ENCODE measurements around the gene AGAP2. TPM values are rescaled to one million over a fixed set of nuclear protein-coding genes. Genes with fewer than 3 reads are reported as not detected.
A peak's percentile ranks its signal among the peaks of the same experiment; 100 is the strongest.

AGAP2 gene
- total RNA-seq, 2 donors from 2014 or later = 0.75 to 4.8 TPM

DNA sequence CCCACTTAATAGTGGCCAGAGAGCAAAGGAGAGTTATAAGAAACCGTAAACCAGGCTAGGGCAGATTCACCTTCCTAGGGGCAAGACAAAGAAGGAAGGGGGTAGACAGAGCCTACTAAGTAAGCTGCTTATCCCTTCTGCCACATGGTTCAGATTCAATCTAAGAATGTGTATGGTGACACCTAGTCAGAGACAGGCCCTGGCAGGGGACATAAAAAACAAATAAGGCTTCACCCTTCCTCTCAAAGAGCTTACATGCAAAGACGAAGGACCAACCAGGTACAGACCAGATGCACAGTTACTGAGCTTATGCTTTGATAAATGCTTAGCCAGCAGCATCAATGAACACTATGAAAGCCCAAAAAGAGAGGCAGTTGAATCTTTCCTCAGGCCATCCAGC lies 23.9 kb upstream of the AGAP2 start:
- no peak overlapping the region for H3K4me3 ChIP-seq
- H3K4me1 ChIP-seq = peaks cover 0 to 30% of the 10 kb centered on the region in 2 donors
- peaks cover 0 to 16% of the 10 kb centered on the region in 2 donors for H3K27me3 ChIP-seq
- DNase-seq (ENCODE audit: low spot score) = no peak
- H3K27ac ChIP-seq = no peak overlapping the region
- TF ChIP-seq, protein P1, sequence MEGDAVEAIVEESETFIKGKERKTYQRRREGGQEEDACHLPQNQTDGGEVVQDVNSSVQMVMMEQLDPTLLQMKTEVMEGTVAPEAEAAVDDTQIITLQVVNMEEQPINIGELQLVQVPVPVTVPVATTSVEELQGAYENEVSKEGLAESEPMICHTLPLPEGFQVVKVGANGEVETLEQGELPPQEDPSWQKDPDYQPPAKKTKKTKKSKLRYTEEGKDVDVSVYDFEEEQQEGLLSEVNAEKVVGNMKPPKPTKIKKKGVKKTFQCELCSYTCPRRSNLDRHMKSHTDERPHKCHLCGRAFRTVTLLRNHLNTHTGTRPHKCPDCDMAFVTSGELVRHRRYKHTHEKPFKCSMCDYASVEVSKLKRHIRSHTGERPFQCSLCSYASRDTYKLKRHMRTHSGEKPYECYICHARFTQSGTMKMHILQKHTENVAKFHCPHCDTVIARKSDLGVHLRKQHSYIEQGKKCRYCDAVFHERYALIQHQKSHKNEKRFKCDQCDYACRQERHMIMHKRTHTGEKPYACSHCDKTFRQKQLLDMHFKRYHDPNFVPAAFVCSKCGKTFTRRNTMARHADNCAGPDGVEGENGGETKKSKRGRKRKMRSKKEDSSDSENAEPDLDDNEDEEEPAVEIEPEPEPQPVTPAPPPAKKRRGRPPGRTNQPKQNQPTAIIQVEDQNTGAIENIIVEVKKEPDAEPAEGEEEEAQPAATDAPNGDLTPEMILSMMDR (IDR thresholded peaks at IDR 0.05) = no peak
- H3K36me3 ChIP-seq = peaks cover 13% of the 10 kb centered on the region
- no peaks in the 10 kb centered on the region for H3K9me3 ChIP-seq

DNA sequence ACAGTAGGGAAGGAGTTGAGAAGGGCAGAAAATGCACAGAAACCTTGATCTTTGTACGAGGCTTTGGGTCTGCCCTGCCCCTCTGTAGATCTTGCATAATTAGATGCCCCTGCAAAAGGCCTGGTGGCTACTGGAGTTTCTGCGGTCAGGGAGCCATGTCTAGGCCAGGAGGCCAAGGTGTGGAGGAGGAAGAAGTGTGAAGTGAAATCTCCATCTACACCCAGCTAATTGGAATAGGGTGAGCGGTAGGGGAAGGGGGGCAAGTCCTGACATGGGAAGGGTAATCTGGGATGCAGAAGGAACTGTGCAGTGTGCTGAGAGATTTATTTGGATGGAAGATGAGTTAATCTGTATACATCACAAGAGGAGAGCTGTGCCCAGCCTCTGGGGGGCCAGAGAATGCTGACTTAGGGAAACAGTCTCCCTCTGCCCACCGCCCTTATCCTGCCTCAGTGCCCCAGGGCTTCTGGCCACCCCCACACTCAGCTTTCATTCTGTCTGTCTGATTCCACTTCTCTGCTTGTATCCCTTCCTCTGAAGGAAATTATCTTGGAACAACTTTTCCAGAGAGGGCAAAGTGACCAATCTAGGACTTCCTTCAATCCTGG lies 23.0 kb upstream of the AGAP2 start:
- no peak overlapping the region for H3K4me3 ChIP-seq
- peaks cover 0 to 16% of the 10 kb centered on the region in 2 donors for H3K27me3 ChIP-seq
- peaks cover 0 to 26% of the 10 kb centered on the region in 2 donors for H3K4me1 ChIP-seq
- no peaks in the 10 kb centered on the region for H3K9me3 ChIP-seq
- TF ChIP-seq, protein P1 (IDR thresholded peaks at IDR 0.05) = no peak
- peaks cover 13% of the 10 kb centered on the region for H3K36me3 ChIP-seq
- H3K27ac ChIP-seq = no peak overlapping the region
- DNase-seq (ENCODE audit: low spot score) = no peak

DNA sequence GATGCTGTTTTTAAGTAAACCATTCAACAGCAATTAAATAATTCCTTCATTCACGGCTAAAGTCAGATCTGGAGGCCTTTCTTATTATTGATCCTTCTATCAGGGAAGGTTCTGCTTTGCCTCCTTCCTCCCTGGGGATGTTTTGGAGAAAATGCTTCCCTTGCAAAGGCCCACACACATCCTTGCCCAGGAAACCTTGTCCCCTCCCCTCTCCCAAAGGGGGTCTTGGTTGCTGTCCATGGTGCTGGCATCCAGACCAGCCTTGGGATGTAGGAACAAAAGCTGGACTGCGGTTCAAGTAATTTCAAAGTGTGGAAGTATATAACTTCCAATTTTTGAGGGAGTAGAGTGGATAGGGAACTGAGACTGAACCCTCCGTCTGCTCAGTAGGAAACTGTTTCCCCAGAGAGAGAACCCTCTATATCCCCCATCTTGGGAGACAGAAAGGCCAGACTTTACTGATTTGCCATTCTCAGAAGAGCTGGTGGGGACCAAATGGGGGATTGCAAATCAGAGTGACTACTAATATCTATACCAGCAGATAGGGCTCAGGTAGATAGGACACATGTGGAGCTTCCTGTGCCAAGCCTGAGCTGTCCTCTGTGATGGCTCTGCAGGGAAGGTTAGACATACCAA lies 21.9 kb upstream of the AGAP2 start:
- H3K4me3 ChIP-seq = no peak overlapping the region
- TF ChIP-seq, protein P1 (IDR thresholded peaks at IDR 0.05) = no peak
- H3K27me3 ChIP-seq = peaks cover 0 to 9% of the 10 kb centered on the region in 2 donors
- H3K27ac ChIP-seq = no peak overlapping the region
- no peaks in the 10 kb centered on the region for H3K9me3 ChIP-seq
- peaks cover 0 to 23% of the 10 kb centered on the region in 2 donors for H3K4me1 ChIP-seq
- H3K36me3 ChIP-seq = peaks cover 13% of the 10 kb centered on the region
- DNase-seq (ENCODE audit: low spot score) = no peak

DNA sequence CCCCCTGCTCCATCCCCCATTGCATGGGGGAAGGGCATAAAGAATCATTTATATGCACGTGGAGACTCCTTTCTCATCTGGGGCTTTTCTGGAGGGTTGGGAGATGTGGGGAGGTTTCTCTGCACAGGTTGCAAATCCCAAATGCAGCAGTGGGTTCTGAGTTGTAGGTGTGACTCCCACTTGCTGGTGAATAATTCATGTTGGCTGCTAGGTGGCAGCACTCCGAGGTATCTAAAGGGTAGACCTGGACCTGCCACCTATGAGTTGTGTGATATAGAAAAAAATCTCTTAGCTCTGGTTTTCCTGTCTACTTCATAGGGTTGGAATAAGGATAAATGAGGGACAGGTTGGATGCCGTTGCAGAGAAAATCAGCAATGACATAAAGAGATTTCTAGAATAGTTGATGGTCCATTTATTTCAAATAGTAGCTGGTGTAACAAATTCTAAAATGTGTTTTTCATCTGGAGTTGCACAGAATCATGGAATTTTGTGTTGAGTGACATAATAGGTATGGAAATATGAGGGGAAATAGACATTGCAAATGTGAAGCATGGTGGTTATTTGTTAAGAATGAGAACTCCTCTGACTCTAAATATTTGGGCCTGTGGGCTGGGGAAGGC lies 20.9 kb upstream of the AGAP2 start:
- Histone ChIP-seq H3K9me3 (no peaks in the 10 kb centered on the region), H3K4me1 (peaks cover 0 to 17% of the 10 kb centered on the region in 2 donors), H3K4me3 (no peak overlapping the region), H3K36me3 (peaks cover 13% of the 10 kb centered on the region), H3K27me3 (no peaks in the 10 kb centered on the region), H3K27ac (no peak overlapping the region)
- DNase-seq (ENCODE audit: low spot score) = no peak
- TF ChIP-seq, protein P1 (IDR thresholded peaks at IDR 0.05) = peak in 1 of 2 donors; percentile 49

DNA sequence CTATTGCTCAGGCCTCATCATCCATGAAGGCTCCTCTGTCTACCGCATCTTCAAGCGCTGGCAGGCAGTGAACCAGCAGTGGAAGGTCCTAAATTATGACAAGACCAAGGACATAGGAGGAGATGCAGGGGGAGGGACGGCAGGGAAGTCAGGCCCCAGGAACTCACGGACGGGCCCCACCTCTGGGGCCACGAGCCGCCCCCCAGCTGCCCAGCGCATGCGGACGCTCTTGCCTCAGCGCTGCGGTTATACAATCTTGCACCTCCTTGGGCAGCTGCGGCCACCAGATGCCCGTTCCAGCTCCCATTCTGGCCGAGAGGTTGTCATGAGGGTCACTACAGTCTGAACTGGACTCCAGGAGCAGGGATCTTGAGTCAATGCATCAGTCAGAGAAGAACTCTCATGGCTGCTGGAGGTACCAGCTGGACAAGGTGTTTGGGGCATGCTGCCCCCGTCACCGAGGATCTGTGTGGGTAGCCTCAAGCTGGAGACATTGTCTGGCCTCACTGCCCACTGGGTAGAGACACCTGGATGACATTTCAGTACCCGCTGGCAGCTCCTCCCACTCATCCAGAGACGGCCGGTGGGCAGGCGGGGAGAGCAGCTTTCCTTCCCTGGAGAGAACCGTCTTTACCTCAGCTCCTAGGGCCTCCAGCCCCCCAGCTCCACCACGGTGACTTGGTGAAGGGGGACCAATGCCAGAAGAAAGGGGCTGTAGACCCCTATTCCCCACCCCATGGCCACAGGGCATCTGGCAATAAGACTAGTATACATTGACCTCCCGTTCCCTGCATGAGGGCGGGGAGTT lies 20.2 kb upstream of the AGAP2 start:
- H3K27me3 ChIP-seq = no peaks in the 10 kb centered on the region
- H3K27ac ChIP-seq = no peak overlapping the region
- no peaks in the 10 kb centered on the region for H3K9me3 ChIP-seq
- TF ChIP-seq, protein P1 (IDR thresholded peaks at IDR 0.05) = no peak
- H3K4me1 ChIP-seq = peaks cover 0 to 16% of the 10 kb centered on the region in 2 donors
- peaks cover 13% of the 10 kb centered on the region for H3K36me3 ChIP-seq
- H3K4me3 ChIP-seq = no peak overlapping the region
- DNase-seq (ENCODE audit: low spot score) = no peak
